ENCODE data around the gene CTNS.

DNA sequence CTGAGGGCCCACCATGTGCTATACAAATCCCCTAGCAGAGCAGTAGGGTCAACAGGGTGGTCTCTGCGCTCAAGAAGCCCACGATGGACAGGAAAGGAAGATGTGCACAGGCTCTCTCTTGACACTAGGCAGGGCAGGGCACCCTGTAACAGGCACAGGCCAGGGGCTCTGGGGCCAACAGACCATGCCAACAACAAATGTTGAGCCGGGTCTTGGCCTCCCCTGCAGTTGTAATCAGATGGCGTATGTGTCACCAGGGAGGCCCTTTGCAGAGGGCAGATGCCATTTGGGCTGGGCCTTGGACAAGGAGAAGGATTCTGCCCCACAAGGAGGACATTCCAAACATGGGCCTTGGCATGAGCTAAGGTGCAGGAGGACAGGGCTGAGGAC is 32.7 kb upstream of the CTNS start:
- TF ChIP-seq, protein P1, sequence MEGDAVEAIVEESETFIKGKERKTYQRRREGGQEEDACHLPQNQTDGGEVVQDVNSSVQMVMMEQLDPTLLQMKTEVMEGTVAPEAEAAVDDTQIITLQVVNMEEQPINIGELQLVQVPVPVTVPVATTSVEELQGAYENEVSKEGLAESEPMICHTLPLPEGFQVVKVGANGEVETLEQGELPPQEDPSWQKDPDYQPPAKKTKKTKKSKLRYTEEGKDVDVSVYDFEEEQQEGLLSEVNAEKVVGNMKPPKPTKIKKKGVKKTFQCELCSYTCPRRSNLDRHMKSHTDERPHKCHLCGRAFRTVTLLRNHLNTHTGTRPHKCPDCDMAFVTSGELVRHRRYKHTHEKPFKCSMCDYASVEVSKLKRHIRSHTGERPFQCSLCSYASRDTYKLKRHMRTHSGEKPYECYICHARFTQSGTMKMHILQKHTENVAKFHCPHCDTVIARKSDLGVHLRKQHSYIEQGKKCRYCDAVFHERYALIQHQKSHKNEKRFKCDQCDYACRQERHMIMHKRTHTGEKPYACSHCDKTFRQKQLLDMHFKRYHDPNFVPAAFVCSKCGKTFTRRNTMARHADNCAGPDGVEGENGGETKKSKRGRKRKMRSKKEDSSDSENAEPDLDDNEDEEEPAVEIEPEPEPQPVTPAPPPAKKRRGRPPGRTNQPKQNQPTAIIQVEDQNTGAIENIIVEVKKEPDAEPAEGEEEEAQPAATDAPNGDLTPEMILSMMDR (IDR thresholded peaks at IDR 0.05): no peak
- no peak for TF ChIP-seq POLR2A (IDR thresholded peaks at IDR 0.05)
- no peak for TF ChIP-seq EP300 (IDR thresholded peaks at IDR 0.05)
